NCI-H2196 treated with DMSO at 0.1 percent for 48 hours (cell line): ENCODE results near the gene ARHGAP44.

Experiments
- DNase-seq: peaks from one replicate; lab custom pipeline; 2025; ENCODE audit not compliant: unreplicated experiment; lab: John Stamatoyannopoulos, UW

Gene ARHGAP44

GRCh38 chr17:13017655-13018459 is 228.6 kb downstream of the ARHGAP44 start, which contains the start of gene ELAC2:
Gene ELAC2 (minus strand): TSS chr17:13018027. CDS start chr17:13017947, 80 bp downstream.
- peak; percentile 78 for DNase-seq

GRCh38 chr17:13024016-13024415 is 234.7 kb downstream of the ARHGAP44 start:
- no peak for DNase-seq

- no peak for DNase-seq
These were observed 235.4 kb downstream of the ARHGAP44 start for GRCh38 chr17:13024526-13025257.

- DNase-seq, result no peak
These were observed 235.9 kb downstream of the ARHGAP44 start for GRCh38 chr17:13025258-13025627.

- no peak for DNase-seq
These were observed 236.4 kb downstream of the ARHGAP44 start for GRCh38 chr17:13025687-13026086.

GRCh38 chr17:13027246-13027645 is 237.9 kb downstream of the ARHGAP44 start:
- no peak for DNase-seq

- no peak for DNase-seq
These were observed 240.0 kb downstream of the ARHGAP44 start for GRCh38 chr17:13029340-13029739.

GRCh38 chr17:13030056-13030455 is 240.8 kb downstream of the ARHGAP44 start:
- DNase-seq, result no peak

- DNase-seq, result no peak
These were observed 241.4 kb downstream of the ARHGAP44 start for GRCh38 chr17:13030459-13031300.

GRCh38 chr17:13031718-13032350 is 242.5 kb downstream of the ARHGAP44 start:
- no peak for DNase-seq

- no peak for DNase-seq
These were observed 246.1 kb downstream of the ARHGAP44 start for GRCh38 chr17:13035420-13035819.

- no peak for DNase-seq
These were observed 247.5 kb downstream of the ARHGAP44 start for GRCh38 chr17:13036751-13037150.

GRCh38 chr17:13038931-13039665 is 249.8 kb downstream of the ARHGAP44 start:
- no peak for DNase-seq
